ENCODE measurements around the gene ETF1. TPM values are rescaled to one million over a fixed set of nuclear protein-coding genes. Genes with fewer than 3 reads are reported as not detected.

ETF1 gene
- total and polyA plus RNA-seq, 9 of the 15 experiments (the other 6 are each of a cell fraction or from before 2014, with no cell fraction given) = 53.7 to 209 (median 164) TPM

DNA sequence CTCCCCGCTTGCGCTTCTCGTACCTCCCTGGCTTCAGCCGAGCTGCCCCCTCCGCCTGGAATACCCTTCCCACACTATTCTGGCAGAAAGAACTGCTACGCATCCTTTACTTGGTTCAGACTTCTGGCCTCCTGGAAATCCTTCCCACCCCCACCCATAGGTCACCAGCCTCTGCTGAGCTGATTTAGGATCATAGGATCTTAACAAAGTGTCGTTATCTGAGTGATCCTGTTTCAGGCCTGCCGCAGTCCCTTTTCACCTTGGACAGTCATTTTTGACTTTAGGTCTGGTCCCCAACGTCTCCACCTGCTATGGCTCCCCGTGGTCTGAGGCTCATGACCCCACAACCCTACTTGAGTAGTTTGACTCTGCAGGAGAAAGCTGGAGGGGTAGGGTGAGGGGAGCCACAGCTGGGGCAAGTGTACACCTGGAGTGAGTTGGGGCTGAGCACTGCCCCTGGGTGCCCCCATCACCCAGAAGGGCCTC, 50.4 kb downstream of the ETF1 start (continued):
- TF ChIP-seq FOXM1 (IDR thresholded peaks at IDR 0.05; ENCODE audit: low read depth) (0 out of 2 replicates have a peak, but pooled peaks have one; percentile 20), FOXM1 (CRISPR knock-in tag; IDR thresholded peaks at IDR 0.05; ENCODE audit: low read depth) (peak; percentile 51; the same call in 1 of the 2 replicates), CHD4 (IDR thresholded peaks at IDR 0.05; ENCODE audit: insufficient read depth, insufficient replicate concordance, low read depth, low read length, poor library complexity, severe bottlenecking) (no peak), PTBP1 (IDR thresholded peaks at IDR 0.05; ENCODE audit: low read depth, low read length) (0 out of 2 replicates have a peak, but pooled peaks have one; percentile 6), GATA2 (CRISPR knock-in tag; IDR thresholded peaks at IDR 0.05) (no peak), MEF2A (IDR thresholded peaks at IDR 0.05; ENCODE audit: control insufficient read depth, low read depth, low read length) (no peak), HMBOX1 (IDR thresholded peaks at IDR 0.05) (0 out of 2 replicates have a peak, but pooled peaks have one; percentile 27), USF1 (CRISPR knock-in tag; IDR thresholded peaks at IDR 0.05) (peak; percentile 14; the same call in 1 of the 2 replicates), MTA2 (IDR thresholded peaks at IDR 0.05; ENCODE audit: low read depth) (no peak), RBFOX2 (IDR thresholded peaks at IDR 0.05; ENCODE audit: low read depth, low read length) (peak; percentile 4; the same call in 1 of the 2 replicates), ZKSCAN1 (IDR thresholded peaks at IDR 0.05; ENCODE audit: low read depth, low read length) (no peak), MLLT1 (IDR thresholded peaks at IDR 0.05) (peak in 1 of 2 experiments; percentile 32; a peak in 1 of 4 replicates), UBTF (IDR thresholded peaks at IDR 0.05; ENCODE audit: borderline replicate concordance in 1 of 2, low read depth in 2 of 2, low read length in 2 of 2) (peak in 1 of 2 experiments; percentile 71; a peak in 1 of 4 replicates), ZNF316 (IDR thresholded peaks at IDR 0.05) (no peak), NRF1 (conservative IDR thresholded peaks at IDR 0.05 in 1 of 2, IDR thresholded peaks at IDR 0.05 in 1 of 2) (peak in 1 of 2 experiments; percentile 21; a peak in 1 of 4 replicates), CSDE1 (IDR thresholded peaks at IDR 0.05) (no peak), JUND (IDR thresholded peaks at IDR 0.05; ENCODE audit: borderline replicate concordance, low read depth, low read length) (no peak), JUND (tag; IDR thresholded peaks at IDR 0.05; ENCODE audit: borderline replicate concordance, low read depth, low read length) (0 out of 3 replicates have a peak, but pooled peaks have one; percentile 15)
- TF ChIP-seq, protein P1, sequence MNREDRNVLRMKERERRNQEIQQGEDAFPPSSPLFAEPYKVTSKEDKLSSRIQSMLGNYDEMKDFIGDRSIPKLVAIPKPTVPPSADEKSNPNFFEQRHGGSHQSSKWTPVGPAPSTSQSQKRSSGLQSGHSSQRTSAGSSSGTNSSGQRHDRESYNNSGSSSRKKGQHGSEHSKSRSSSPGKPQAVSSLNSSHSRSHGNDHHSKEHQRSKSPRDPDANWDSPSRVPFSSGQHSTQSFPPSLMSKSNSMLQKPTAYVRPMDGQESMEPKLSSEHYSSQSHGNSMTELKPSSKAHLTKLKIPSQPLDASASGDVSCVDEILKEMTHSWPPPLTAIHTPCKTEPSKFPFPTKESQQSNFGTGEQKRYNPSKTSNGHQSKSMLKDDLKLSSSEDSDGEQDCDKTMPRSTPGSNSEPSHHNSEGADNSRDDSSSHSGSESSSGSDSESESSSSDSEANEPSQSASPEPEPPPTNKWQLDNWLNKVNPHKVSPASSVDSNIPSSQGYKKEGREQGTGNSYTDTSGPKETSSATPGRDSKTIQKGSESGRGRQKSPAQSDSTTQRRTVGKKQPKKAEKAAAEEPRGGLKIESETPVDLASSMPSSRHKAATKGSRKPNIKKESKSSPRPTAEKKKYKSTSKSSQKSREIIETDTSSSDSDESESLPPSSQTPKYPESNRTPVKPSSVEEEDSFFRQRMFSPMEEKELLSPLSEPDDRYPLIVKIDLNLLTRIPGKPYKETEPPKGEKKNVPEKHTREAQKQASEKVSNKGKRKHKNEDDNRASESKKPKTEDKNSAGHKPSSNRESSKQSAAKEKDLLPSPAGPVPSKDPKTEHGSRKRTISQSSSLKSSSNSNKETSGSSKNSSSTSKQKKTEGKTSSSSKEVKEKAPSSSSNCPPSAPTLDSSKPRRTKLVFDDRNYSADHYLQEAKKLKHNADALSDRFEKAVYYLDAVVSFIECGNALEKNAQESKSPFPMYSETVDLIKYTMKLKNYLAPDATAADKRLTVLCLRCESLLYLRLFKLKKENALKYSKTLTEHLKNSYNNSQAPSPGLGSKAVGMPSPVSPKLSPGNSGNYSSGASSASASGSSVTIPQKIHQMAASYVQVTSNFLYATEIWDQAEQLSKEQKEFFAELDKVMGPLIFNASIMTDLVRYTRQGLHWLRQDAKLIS (CRISPR knock-in tag; IDR thresholded peaks at IDR 0.05) = peak; percentile 81; the same call in 1 of the 2 replicates
